Type B pancreatic cell (in vitro differentiated cells): ENCODE data around the gene PI4KA. TPM values are rescaled to one million over a fixed set of nuclear protein-coding genes. Genes with fewer than 3 reads are reported as not detected.
"Not testable (repeated sequence)": the region's sequence is repeated elsewhere in the genome, so short reads cannot be mapped to it uniquely, and the experiment has no call there.

Source experiments
- DNase-seq: peaks from one replicate; pipeline ENCODE4 v3.0.0; 2021; ENCODE audit warnings: mixed read lengths; ENCODE audit not compliant: unreplicated experiment; ENCODE audit errors: extremely low spot score
- H3K27ac Mint-ChIP-seq: 2 replicates; pipeline ENCODE4 v1.8.0; 2021; ENCODE audit warnings: mild to moderate bottlenecking, mixed read lengths
- H3K27me3 Mint-ChIP-seq: 2 replicates; pipeline ENCODE4 v1.8.0; 2021; ENCODE audit warnings: mixed read lengths
- H3K36me3 Mint-ChIP-seq: 2 replicates; pipeline ENCODE4 v1.8.0; 2021; ENCODE audit warnings: mixed read lengths
- H3K4me1 Mint-ChIP-seq: one replicate; pipeline ENCODE4 v1.8.0; 2021; ENCODE audit warnings: mixed read lengths; ENCODE audit not compliant: unreplicated experiment
- H3K4me3 Mint-ChIP-seq: 2 replicates; pipeline ENCODE4 v1.8.0; 2021; ENCODE audit warnings: mild to moderate bottlenecking, mixed read lengths
- H3K9me3 Mint-ChIP-seq: 2 replicates; pipeline ENCODE4 v1.8.0; 2021; ENCODE audit warnings: mixed read lengths
- total RNA-seq: library from RNA; stranded (reverse); gene quantifications from 2 replicates; pipeline ENCODE4 v1.2.1, GENCODE V29; 2021; ENCODE audit warnings: low replicate concordance
- TF ChIP-seq, protein P1 (sequence below): fragments of 200-600 bp; sonication (generic); conservative IDR thresholded peaks from 2 replicates; pipeline ENCODE4 v1.5.0; 2021; ENCODE audit warnings: antibody characterized with exemption, mild to moderate bottlenecking

Gene PI4KA
- total RNA-seq, 1 donor from 2014 or later, result 120 TPM

- TF ChIP-seq, protein P1, sequence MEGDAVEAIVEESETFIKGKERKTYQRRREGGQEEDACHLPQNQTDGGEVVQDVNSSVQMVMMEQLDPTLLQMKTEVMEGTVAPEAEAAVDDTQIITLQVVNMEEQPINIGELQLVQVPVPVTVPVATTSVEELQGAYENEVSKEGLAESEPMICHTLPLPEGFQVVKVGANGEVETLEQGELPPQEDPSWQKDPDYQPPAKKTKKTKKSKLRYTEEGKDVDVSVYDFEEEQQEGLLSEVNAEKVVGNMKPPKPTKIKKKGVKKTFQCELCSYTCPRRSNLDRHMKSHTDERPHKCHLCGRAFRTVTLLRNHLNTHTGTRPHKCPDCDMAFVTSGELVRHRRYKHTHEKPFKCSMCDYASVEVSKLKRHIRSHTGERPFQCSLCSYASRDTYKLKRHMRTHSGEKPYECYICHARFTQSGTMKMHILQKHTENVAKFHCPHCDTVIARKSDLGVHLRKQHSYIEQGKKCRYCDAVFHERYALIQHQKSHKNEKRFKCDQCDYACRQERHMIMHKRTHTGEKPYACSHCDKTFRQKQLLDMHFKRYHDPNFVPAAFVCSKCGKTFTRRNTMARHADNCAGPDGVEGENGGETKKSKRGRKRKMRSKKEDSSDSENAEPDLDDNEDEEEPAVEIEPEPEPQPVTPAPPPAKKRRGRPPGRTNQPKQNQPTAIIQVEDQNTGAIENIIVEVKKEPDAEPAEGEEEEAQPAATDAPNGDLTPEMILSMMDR, result no peak
- Mint-ChIP-seq H3K36me3 (no peaks in the 10 kb centered on the region), H3K4me3 (no peak overlapping the region), H3K27ac (no peak overlapping the region), H3K4me1 (no peaks in the 10 kb centered on the region), H3K27me3 (peaks cover 4% of the 10 kb centered on the region), H3K9me3 (no peaks in the 10 kb centered on the region)
- DNase-seq, result no peak
Measured at GRCh38 chr22:20904008-20904979, 45.7 kb upstream of the PI4KA start.

- Mint-ChIP-seq H3K4me3 (no peak overlapping the region), H3K27ac (no peak overlapping the region), H3K27me3 (peaks cover 4% of the 10 kb centered on the region), H3K36me3 (no peaks in the 10 kb centered on the region), H3K9me3 (no peaks in the 10 kb centered on the region), H3K4me1 (no peaks in the 10 kb centered on the region)
- TF ChIP-seq, protein P1, result no peak
- no peak for DNase-seq
Measured at GRCh38 chr22:20903093-20903492, 44.5 kb upstream of the PI4KA start.

- not testable (repeated sequence) for H3K4me3 Mint-ChIP-seq, H3K9me3 Mint-ChIP-seq, H3K27me3 Mint-ChIP-seq, DNase-seq, H3K36me3 Mint-ChIP-seq, H3K27ac Mint-ChIP-seq, H3K4me1 Mint-ChIP-seq
Measured at GRCh38 chr22:20901093-20902033, 42.8 kb upstream of the PI4KA start.

- TF ChIP-seq, protein P1, result no peak
- no peak for DNase-seq
- H3K27me3 Mint-ChIP-seq, result no peaks in the 10 kb centered on the region
- H3K27ac Mint-ChIP-seq, result no peak overlapping the region
- no peaks in the 10 kb centered on the region for H3K4me1 Mint-ChIP-seq
- H3K4me3 Mint-ChIP-seq, result no peak overlapping the region
- H3K9me3 Mint-ChIP-seq, result no peaks in the 10 kb centered on the region
- no peaks in the 10 kb centered on the region for H3K36me3 Mint-ChIP-seq
Measured at GRCh38 chr22:20899827-20900423, 41.3 kb upstream of the PI4KA start.

- H3K27ac Mint-ChIP-seq, H3K36me3 Mint-ChIP-seq, H3K4me3 Mint-ChIP-seq, H3K27me3 Mint-ChIP-seq, H3K4me1 Mint-ChIP-seq, DNase-seq, H3K9me3 Mint-ChIP-seq: not testable (repeated sequence)
Measured at GRCh38 chr22:20897737-20898136, 39.1 kb upstream of the PI4KA start.

- no peaks in the 10 kb centered on the region for H3K27me3 Mint-ChIP-seq
- H3K4me3 Mint-ChIP-seq, result no peak overlapping the region
- TF ChIP-seq, protein P1, result no peak
- DNase-seq, result no peak
- peaks cover 14% of the 10 kb centered on the region for H3K36me3 Mint-ChIP-seq
- no peak overlapping the region for H3K27ac Mint-ChIP-seq
- peaks cover 6% of the 10 kb centered on the region for H3K4me1 Mint-ChIP-seq
- H3K9me3 Mint-ChIP-seq, result no peaks in the 10 kb centered on the region
Measured at GRCh38 chr22:20890975-20891374, 32.4 kb upstream of the PI4KA start.
